A549 (cell line): ENCODE data around the gene MNDA.

ENCODE experiments used
- CBX2 ChIP-seq: fragments of 200-600 bp; sonication (generic); IDR thresholded peaks from 2 replicates; pipeline ENCODE4 v1.6.1; 2016; ENCODE audit warnings: low read depth, mild to moderate bottlenecking, borderline replicate concordance
- CHD2 ChIP-seq: fragments of 150-350 bp; IDR thresholded peaks from 2 replicates; pipeline ENCODE4 v1.6.1; 2014; ENCODE audit warnings: low read length; ENCODE audit not compliant: partially characterized antibody
- CTCF ChIP-seq: fragments of >200 bp; sonication (Bioruptor Twin); formaldehyde crosslinking; IDR thresholded peaks from 3 replicates; pipeline ENCODE4 v1.5.1; 2016
- EHF ChIP-seq: fragments of 250-450 bp; sonication (Bioruptor Pico); IDR thresholded peaks from 2 replicates; pipeline ENCODE4 v1.5.0; 2020; ENCODE audit warnings: mild to moderate bottlenecking
- EP300 ChIP-seq, 2 experiments: fragments of >200 bp; sonication (Bioruptor Twin); formaldehyde crosslinking; IDR thresholded peaks; 2 replicates in 1 of 2; 3 replicates in 1 of 2; pipeline ENCODE4 v1.6.1; 2016 to 2017
- JUN ChIP-seq, 2 experiments: fragments of >200 bp; sonication (Bioruptor Twin); formaldehyde crosslinking; IDR thresholded peaks; 2 replicates in 1 of 2; 3 replicates in 1 of 2; pipeline ENCODE4 v1.6.1; 2016 to 2017
- MAX ChIP-seq: IDR thresholded peaks from 2 replicates; pipeline ENCODE4 v1.6.1; 2012
- MYC ChIP-seq: IDR thresholded peaks from 2 replicates; pipeline ENCODE4 v1.6.1; 2012; ENCODE audit warnings: mild to moderate bottlenecking, inconsistent platforms, low read length, improper control_type of control experiment, borderline replicate concordance
- NR3C1 ChIP-seq: fragments of >200 bp; sonication (Bioruptor Twin); formaldehyde crosslinking; IDR thresholded peaks from 3 replicates; pipeline ENCODE4 v1.6.1; 2017
- PHF8 ChIP-seq: fragments of 200-600 bp; sonication (generic); IDR thresholded peaks from 2 replicates; pipeline ENCODE4 v1.6.1; 2016; ENCODE audit warnings: low read depth, mild to moderate bottlenecking, antibody characterized with exemption, moderate library complexity, borderline replicate concordance
- RARB ChIP-seq: fragments of 250-450 bp; sonication (Bioruptor Pico); IDR thresholded peaks from 2 replicates; pipeline ENCODE4 v1.8.0; 2021; ENCODE audit warnings: mild to moderate bottlenecking, moderate library complexity
- SMC3 ChIP-seq: fragments of >200 bp; sonication (Bioruptor Twin); formaldehyde crosslinking; IDR thresholded peaks from 3 replicates; pipeline ENCODE4 v1.6.1; 2018; ENCODE audit warnings: inconsistent platforms
- TF ChIP-seq, protein P1 (sequence below): fragments of 450-650 bp; IDR thresholded peaks from 2 replicates; pipeline ENCODE4 v1.6.1; 2014; ENCODE audit warnings: antibody characterized with exemption
- TF ChIP-seq, protein P2 (sequence below): IDR thresholded peaks from 2 replicates; pipeline ENCODE4 v1.6.1; 2012

DNA sequence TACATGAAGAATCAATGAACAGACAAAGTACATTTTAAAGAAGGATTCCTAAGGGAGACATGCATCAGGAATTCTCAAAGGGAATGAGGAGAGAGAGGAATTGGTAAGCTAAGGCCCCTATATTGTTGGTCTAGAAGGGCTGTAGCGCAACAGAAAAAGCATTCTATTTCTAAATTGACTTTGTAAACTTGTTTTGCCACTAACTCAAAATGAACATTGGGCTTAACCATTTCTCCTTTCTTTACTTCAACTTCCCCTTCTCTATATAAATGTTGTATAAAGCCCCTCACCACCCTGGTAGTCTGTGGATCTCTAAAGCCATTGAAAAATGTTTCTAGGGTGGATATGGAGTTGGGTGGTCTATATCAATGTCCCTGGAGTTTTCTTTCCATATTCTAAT, 29.8 kb upstream of the MNDA start:
- TF ChIP-seq JUN (IDR thresholded peaks at IDR 0.05) (no peak), EHF (CRISPR knock-in tag) (no peak), EP300 (IDR thresholded peaks at IDR 0.05) (no peak), CBX2 (no peak), MAX (no peak), CHD2 (no peak), CTCF (no peak), PHF8 (no peak), MYC (no peak), SMC3 (no peak), NR3C1 (no peak), RARB (no peak)
- TF ChIP-seq, protein P1, sequence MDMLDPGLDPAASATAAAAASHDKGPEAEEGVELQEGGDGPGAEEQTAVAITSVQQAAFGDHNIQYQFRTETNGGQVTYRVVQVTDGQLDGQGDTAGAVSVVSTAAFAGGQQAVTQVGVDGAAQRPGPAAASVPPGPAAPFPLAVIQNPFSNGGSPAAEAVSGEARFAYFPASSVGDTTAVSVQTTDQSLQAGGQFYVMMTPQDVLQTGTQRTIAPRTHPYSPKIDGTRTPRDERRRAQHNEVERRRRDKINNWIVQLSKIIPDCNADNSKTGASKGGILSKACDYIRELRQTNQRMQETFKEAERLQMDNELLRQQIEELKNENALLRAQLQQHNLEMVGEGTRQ: no peak
- TF ChIP-seq, protein P2, sequence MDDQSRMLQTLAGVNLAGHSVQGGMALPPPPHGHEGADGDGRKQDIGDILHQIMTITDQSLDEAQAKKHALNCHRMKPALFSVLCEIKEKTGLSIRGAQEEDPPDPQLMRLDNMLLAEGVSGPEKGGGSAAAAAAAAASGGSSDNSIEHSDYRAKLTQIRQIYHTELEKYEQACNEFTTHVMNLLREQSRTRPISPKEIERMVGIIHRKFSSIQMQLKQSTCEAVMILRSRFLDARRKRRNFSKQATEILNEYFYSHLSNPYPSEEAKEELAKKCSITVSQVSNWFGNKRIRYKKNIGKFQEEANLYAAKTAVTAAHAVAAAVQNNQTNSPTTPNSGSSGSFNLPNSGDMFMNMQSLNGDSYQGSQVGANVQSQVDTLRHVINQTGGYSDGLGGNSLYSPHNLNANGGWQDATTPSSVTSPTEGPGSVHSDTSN: no peak
